ENCODE results near the gene RTP5.

GRCh38 chr2:241872313-241872642 is 2.7 kb downstream of the RTP5 start:
- no peak for TF ChIP-seq CTCF (IDR thresholded peaks at IDR 0.05; ENCODE audit: poor library complexity)
- no peak for TF ChIP-seq EZH2 (IDR thresholded peaks at IDR 0.05; ENCODE audit: borderline replicate concordance)
